HG03060 (cell line): Measurements from ENCODE around the gene ARHGEF6.

Experiments
- ATAC-seq: cut with Tn5 transposase; IDR thresholded peaks from one replicate; pipeline ENCODE4 v1.9.1; 2021; ENCODE audit warnings: low read depth, moderate number of reproducible peaks; ENCODE audit not compliant: unreplicated experiment

Gene ARHGEF6

GRCh38 chrX:136752346-136752745 lies 28.4 kb downstream of the ARHGEF6 start:
- no peak for ATAC-seq

GRCh38 chrX:136750364-136750763 lies 30.4 kb downstream of the ARHGEF6 start:
- ATAC-seq, result no peak

GRCh38 chrX:136747003-136747986 lies 33.4 kb downstream of the ARHGEF6 start:
- peak; percentile 43 for ATAC-seq

GRCh38 chrX:136745215-136746173 lies 35.2 kb downstream of the ARHGEF6 start:
- no peak for ATAC-seq

GRCh38 chrX:136742721-136743379 lies 37.9 kb downstream of the ARHGEF6 start:
- ATAC-seq, result no peak

- no peak for ATAC-seq
Observed at GRCh38 chrX:136738049-136738729, 42.5 kb downstream of the ARHGEF6 start.

- no peak for ATAC-seq
Observed at GRCh38 chrX:136736690-136737089, 44.0 kb downstream of the ARHGEF6 start.

- no peak for ATAC-seq
Observed at GRCh38 chrX:136735601-136736000, 45.1 kb downstream of the ARHGEF6 start.

- ATAC-seq, result no peak
Observed at GRCh38 chrX:136733613-136734012, 47.1 kb downstream of the ARHGEF6 start.

- no peak for ATAC-seq
Observed at GRCh38 chrX:136731798-136732197, 48.9 kb downstream of the ARHGEF6 start.

- ATAC-seq, result no peak
Observed at GRCh38 chrX:136731207-136731782, 49.4 kb downstream of the ARHGEF6 start.

GRCh38 chrX:136728393-136728792 lies 52.3 kb downstream of the ARHGEF6 start:
- ATAC-seq, result no peak

GRCh38 chrX:136725441-136726104 lies 55.2 kb downstream of the ARHGEF6 start:
- ATAC-seq, result no peak

GRCh38 chrX:136718091-136718490 lies 62.6 kb downstream of the ARHGEF6 start:
- ATAC-seq, result no peak

GRCh38 chrX:136714626-136715599 lies 65.8 kb downstream of the ARHGEF6 start:
- peak; percentile 61 for ATAC-seq

GRCh38 chrX:136712650-136713310 lies 68.0 kb downstream of the ARHGEF6 start:
- no peak for ATAC-seq

GRCh38 chrX:136711147-136711546 lies 69.6 kb downstream of the ARHGEF6 start:
- ATAC-seq, result no peak
